Neutrophil (primary cell): ENCODE results near the gene METAP1.
"Not testable (repeated sequence)": the region's sequence is repeated elsewhere in the genome, so short reads cannot be mapped to it uniquely, and the experiment has no call there.

Experiments used
- H3K27ac ChIP-seq: fragments of 200-600 bp; sonication (generic); 2 replicates; pipeline ENCODE4 v1.5.1; 2016; ENCODE audit warnings: mild to moderate bottlenecking, moderate library complexity
- H3K27me3 ChIP-seq: fragments of 200-600 bp; sonication (generic); 2 replicates; pipeline ENCODE4 v1.6.0; 2016; ENCODE audit warnings: mild to moderate bottlenecking
- H3K36me3 ChIP-seq: fragments of 200-600 bp; sonication (generic); 2 replicates; pipeline ENCODE4 v1.5.1; 2017
- H3K4me1 ChIP-seq, 2 experiments: fragments of 200-600 bp in 1 of 2; sonication (generic) in 1 of 2; 1 replicate in 1 of 2; 2 replicates in 1 of 2; pipeline versions ENCODE4 v1.5.1 to v1.6.1; 2013 to 2016; ENCODE audit warnings: low read depth in 1 of 2, low read length in 1 of 2, mild to moderate bottlenecking in 1 of 2, moderate library complexity in 1 of 2; ENCODE audit not compliant: control insufficient read depth in 1 of 2, insufficient read depth in 1 of 2
- H3K4me3 ChIP-seq, 2 experiments: fragments of 200-600 bp in 1 of 2; sonication (generic) in 1 of 2; 1 replicate in 1 of 2; 2 replicates in 1 of 2; pipeline ENCODE4 v1.5.1; 2013 to 2016; ENCODE audit warnings: low read depth in 1 of 2, low read length in 1 of 2, mild to moderate bottlenecking in 1 of 2, moderate library complexity in 1 of 2
- H3K9me3 ChIP-seq: fragments of 200-600 bp; sonication (generic); 2 replicates; pipeline ENCODE4 v1.5.1; 2016
- TF ChIP-seq, protein P1 (sequence below): fragments of 200-600 bp; sonication (generic); IDR thresholded peaks from 2 replicates; pipeline ENCODE4 v1.5.1; 2016; ENCODE audit warnings: antibody characterized with exemption

METAP1 gene

DNA sequence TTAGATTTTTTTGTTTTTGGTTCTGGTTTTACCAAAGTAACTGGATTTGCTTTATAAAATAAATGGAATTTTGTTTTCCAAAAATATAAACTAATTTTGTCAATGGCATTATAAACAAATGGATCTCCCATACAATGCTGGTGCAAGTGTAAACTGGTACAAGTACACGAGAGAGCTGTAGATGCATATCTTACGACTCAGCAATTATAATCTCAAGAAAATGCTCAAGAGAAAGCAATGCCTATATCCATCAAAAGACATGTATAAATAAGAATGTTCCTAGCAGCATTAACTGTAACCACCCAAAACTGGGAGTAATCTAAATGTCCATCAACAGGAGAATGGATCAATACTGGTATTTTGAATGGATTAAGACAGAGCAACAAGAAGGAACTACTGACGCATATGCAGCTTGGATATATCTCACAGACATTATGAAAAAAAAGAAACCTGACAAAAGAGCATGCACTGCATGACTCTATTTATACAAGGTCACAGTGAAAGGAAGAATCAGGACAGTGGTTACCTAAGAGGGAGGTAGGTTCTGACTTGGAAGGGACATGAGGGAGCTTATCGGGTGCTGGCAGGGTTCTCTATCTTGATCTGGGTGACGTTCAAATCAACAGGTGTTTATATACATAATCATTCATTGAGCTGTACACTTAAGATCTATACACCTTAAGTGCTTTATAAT lies 83.6 kb downstream of the METAP1 start:
- Histone ChIP-seq H3K36me3 (peaks cover 43% of the 10 kb centered on the region), H3K4me1 (peaks cover 5% of the 10 kb centered on the region in 2 experiments), H3K9me3 (no peaks in the 10 kb centered on the region), H3K27me3 (no peaks in the 10 kb centered on the region), H3K4me3 (no peak overlapping the region), H3K27ac (no peak overlapping the region)
- TF ChIP-seq, protein P1, sequence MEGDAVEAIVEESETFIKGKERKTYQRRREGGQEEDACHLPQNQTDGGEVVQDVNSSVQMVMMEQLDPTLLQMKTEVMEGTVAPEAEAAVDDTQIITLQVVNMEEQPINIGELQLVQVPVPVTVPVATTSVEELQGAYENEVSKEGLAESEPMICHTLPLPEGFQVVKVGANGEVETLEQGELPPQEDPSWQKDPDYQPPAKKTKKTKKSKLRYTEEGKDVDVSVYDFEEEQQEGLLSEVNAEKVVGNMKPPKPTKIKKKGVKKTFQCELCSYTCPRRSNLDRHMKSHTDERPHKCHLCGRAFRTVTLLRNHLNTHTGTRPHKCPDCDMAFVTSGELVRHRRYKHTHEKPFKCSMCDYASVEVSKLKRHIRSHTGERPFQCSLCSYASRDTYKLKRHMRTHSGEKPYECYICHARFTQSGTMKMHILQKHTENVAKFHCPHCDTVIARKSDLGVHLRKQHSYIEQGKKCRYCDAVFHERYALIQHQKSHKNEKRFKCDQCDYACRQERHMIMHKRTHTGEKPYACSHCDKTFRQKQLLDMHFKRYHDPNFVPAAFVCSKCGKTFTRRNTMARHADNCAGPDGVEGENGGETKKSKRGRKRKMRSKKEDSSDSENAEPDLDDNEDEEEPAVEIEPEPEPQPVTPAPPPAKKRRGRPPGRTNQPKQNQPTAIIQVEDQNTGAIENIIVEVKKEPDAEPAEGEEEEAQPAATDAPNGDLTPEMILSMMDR, result no peak

- no peak overlapping the region for H3K27ac ChIP-seq
- no peaks in the 10 kb centered on the region for H3K27me3 ChIP-seq
- H3K4me3 ChIP-seq, result no peak overlapping the region
- peaks cover 50% of the 10 kb centered on the region for H3K36me3 ChIP-seq
- H3K9me3 ChIP-seq, result no peaks in the 10 kb centered on the region
- TF ChIP-seq, protein P1, result no peak
- H3K4me1 ChIP-seq, result no peaks in the 10 kb centered on the region
Observed at GRCh38 chr4:99079625-99080295, 84.2 kb downstream of the METAP1 start.

DNA sequence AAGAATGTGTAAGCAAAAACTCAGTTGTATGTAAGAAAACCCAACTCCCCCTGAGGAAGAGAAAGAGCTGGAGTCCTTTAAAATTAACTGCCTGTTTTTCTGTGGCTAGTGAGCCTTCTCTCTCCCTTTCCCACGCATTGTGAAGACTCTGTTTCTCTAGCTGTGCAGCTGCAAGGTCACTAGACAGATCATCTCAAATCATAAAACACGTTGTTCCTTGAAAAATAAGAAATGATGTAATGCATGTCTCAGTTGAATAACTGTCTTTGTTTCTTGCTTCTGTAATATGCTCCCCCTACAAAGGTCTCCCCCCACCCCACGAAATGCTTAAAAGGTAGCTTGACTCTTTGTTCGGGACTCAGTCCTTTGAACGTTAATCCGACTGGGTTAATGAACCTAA lies 85.3 kb downstream of the METAP1 start:
- H3K4me3 ChIP-seq, H3K4me1 ChIP-seq, H3K9me3 ChIP-seq, H3K27ac ChIP-seq, H3K27me3 ChIP-seq: not testable (repeated sequence)
- peaks cover 52% of the 10 kb centered on the region for H3K36me3 ChIP-seq

DNA sequence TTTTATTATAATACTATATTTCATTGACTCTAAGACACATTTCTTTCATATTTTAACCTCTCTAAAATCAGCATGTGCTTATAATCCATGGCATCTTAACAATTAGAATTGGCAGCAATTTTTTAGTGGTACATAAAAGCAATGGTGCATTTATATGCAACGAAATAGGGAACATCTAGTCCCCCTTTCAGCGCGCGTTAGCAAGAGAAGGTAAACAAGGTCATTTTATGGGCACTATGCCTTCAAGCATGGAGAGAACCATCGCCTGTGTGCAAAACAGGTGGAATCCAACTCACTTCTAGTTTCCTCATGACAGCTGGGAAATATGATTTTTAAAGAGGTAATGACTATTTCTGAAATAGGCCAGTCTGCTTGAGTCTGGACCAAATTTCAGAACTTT lies 86.7 kb downstream of the METAP1 start:
- peaks cover 46% of the 10 kb centered on the region for H3K36me3 ChIP-seq
- no peaks in the 10 kb centered on the region for H3K27me3 ChIP-seq
- TF ChIP-seq, protein P1, result no peak
- no peaks in the 10 kb centered on the region for H3K9me3 ChIP-seq
- H3K4me3 ChIP-seq, result no peak overlapping the region
- H3K4me1 ChIP-seq, result no peaks in the 10 kb centered on the region
- H3K27ac ChIP-seq, result no peak overlapping the region

DNA sequence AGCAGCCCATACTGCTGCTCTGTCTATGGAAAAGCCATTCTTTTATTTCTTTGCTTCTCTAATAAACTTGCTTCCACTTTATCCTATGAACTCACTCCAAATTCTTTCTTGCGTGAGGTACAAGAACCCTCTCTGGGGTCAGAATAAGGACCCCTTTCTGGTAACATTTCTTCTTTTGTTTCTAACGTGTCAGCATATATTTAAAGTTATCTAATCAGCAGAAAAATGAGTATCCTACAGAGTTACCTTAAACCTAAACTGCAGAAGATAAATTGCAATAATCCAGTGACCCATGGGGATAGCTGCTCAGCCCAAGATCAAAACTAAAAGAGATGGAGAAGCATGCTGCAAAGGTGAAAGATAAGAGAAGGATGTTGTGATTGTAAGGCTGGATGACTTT lies 89.1 kb downstream of the METAP1 start:
- Histone ChIP-seq H3K4me3 (no peak overlapping the region), H3K4me1 (peaks cover 12 to 14% of the 10 kb centered on the region in 2 experiments), H3K9me3 (no peaks in the 10 kb centered on the region), H3K27ac (no peak overlapping the region), H3K27me3 (no peaks in the 10 kb centered on the region), H3K36me3 (peaks cover 46% of the 10 kb centered on the region)
- TF ChIP-seq, protein P1, result no peak

DNA sequence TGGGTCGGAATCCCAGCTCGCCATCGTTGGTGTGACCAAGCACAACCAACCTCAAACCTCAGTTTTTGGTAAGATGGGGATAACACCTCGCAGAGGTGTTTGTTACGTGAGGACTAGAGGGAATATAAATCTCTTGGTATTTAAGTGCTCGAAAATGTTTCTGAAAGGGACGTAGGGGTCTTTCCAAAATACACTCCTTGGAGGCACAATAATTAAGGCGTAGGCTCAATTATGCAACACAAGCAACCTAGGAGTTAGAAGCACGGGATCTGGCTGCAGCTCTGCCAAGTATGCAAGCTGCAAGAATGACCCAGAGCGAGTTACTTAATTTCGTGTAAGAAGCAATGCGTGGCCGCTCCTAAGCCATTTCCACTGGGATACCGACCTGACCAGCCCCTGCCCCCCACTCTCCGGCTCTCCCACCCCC lies 92.5 kb downstream of the METAP1 start:
- H3K27me3 ChIP-seq, result no peaks in the 10 kb centered on the region
- H3K4me3 ChIP-seq, result peak overlapping the region; percentile 74 to 77
- H3K27ac ChIP-seq, result peak overlapping the region; percentile 76
- H3K4me1 ChIP-seq, result peaks cover 25 to 30% of the 10 kb centered on the region in 2 experiments
- no peaks in the 10 kb centered on the region for H3K9me3 ChIP-seq
- peaks cover 18% of the 10 kb centered on the region for H3K36me3 ChIP-seq
- TF ChIP-seq, protein P1, result no peak
